Stimulated activated CD4-positive, alpha-beta T cell treated with anti-CD3 and anti-CD28 coated beads, Interleukin-1b, Interleukin-23, amount 100 ng/mL, for 24 hours (primary cell): ENCODE results near the gene CASR.

Source experiments
- DNase-seq, 4 experiments: peaks; one replicate each; pipeline ENCODE4 v3.0.0-alpha.2; 2020; ENCODE audit warnings: low read depth in 4 of 4, low spot score in 1 of 4

CASR gene

GRCh38 chr3:122213650-122214049, 30.2 kb downstream of the CASR start:
- no peak for DNase-seq

GRCh38 chr3:122214711-122215110, 31.2 kb downstream of the CASR start:
- no peak for DNase-seq

GRCh38 chr3:122215592-122216298, 32.3 kb downstream of the CASR start:
- no peak for DNase-seq

GRCh38 chr3:122217901-122218300, 34.4 kb downstream of the CASR start:
- no peak for DNase-seq

GRCh38 chr3:122219242-122219872, 35.9 kb downstream of the CASR start:
- DNase-seq: no peak

GRCh38 chr3:122227036-122227781, 43.7 kb downstream of the CASR start:
- no peak for DNase-seq

GRCh38 chr3:122230174-122230573, 46.7 kb downstream of the CASR start:
- no peak for DNase-seq

- no peak for DNase-seq
These were observed 48.1 kb downstream of the CASR start for GRCh38 chr3:122231465-122232157.

- DNase-seq: no peak
These were observed 49.0 kb downstream of the CASR start for GRCh38 chr3:122232485-122232884.

GRCh38 chr3:122233101-122233952, 49.9 kb downstream of the CASR start:
- no peak for DNase-seq

GRCh38 chr3:122234117-122234516, 50.6 kb downstream of the CASR start:
- no peak for DNase-seq

GRCh38 chr3:122235147-122235546, 51.7 kb downstream of the CASR start:
- DNase-seq: no peak

- DNase-seq: no peak
These were observed 55.6 kb downstream of the CASR start for GRCh38 chr3:122239112-122239511.

GRCh38 chr3:122245513-122246174, 62.2 kb downstream of the CASR start:
- DNase-seq: no peak

- DNase-seq: no peak
These were observed 62.7 kb downstream of the CASR start for GRCh38 chr3:122246199-122246598.

GRCh38 chr3:122247087-122247824, 63.8 kb downstream of the CASR start:
- DNase-seq: no peak

GRCh38 chr3:122247825-122248185, 64.3 kb downstream of the CASR start:
- DNase-seq: no peak

GRCh38 chr3:122251428-122251827, 68.0 kb downstream of the CASR start:
- DNase-seq: no peak

- no peak for DNase-seq
These were observed 70.1 kb downstream of the CASR start for GRCh38 chr3:122253581-122253980.
